ENCODE results near the gene NAMPT.
"Not testable (repeated sequence)": the region's sequence is repeated elsewhere in the genome, so short reads cannot be mapped to it uniquely, and the experiment has no call there.

NAMPT gene

GRCh38 chr7:106231856-106232490 is 52.8 kb downstream of the NAMPT start:
- no peak for DNase-seq (ENCODE audit: low spot score)

- no peak for DNase-seq (ENCODE audit: low spot score)
Measured at GRCh38 chr7:106225856-106226255, 58.9 kb downstream of the NAMPT start.

GRCh38 chr7:106224797-106225196 is 60.0 kb downstream of the NAMPT start:
- no peak for DNase-seq (ENCODE audit: low spot score)

- DNase-seq (ENCODE audit: low spot score): no peak
Measured at GRCh38 chr7:106223156-106223555, 61.6 kb downstream of the NAMPT start.

- no peak for DNase-seq (ENCODE audit: low spot score)
Measured at GRCh38 chr7:106222545-106222944, 62.2 kb downstream of the NAMPT start.

GRCh38 chr7:106220307-106220706 is 64.5 kb downstream of the NAMPT start:
- no peak for DNase-seq (ENCODE audit: low spot score)

- no peak for DNase-seq (ENCODE audit: low spot score)
Measured at GRCh38 chr7:106219170-106219569, 65.6 kb downstream of the NAMPT start.

GRCh38 chr7:106218546-106218945 is 66.2 kb downstream of the NAMPT start:
- no peak for DNase-seq (ENCODE audit: low spot score)

- no peak for DNase-seq (ENCODE audit: low spot score)
Measured at GRCh38 chr7:106216923-106217542, 67.8 kb downstream of the NAMPT start.

GRCh38 chr7:106216517-106216922 is 68.3 kb downstream of the NAMPT start:
- DNase-seq (ENCODE audit: low spot score): no peak

GRCh38 chr7:106215868-106216516 is 68.8 kb downstream of the NAMPT start:
- DNase-seq (ENCODE audit: low spot score): no peak

GRCh38 chr7:106208944-106209343 is 75.8 kb downstream of the NAMPT start:
- not testable (repeated sequence) for DNase-seq (ENCODE audit: low spot score)

GRCh38 chr7:106206826-106207541 is 77.8 kb downstream of the NAMPT start:
- no peak for DNase-seq (ENCODE audit: low spot score)

- DNase-seq (ENCODE audit: low spot score): no peak
Measured at GRCh38 chr7:106205621-106206222, 79.1 kb downstream of the NAMPT start.

GRCh38 chr7:106203473-106203872 is 81.3 kb downstream of the NAMPT start:
- no peak for DNase-seq (ENCODE audit: low spot score)

GRCh38 chr7:106201164-106201563 is 83.6 kb downstream of the NAMPT start:
- DNase-seq (ENCODE audit: low spot score): no peak

GRCh38 chr7:106199813-106200364 is 84.9 kb downstream of the NAMPT start:
- DNase-seq (ENCODE audit: low spot score): no peak

GRCh38 chr7:106199024-106199423 is 85.8 kb downstream of the NAMPT start:
- DNase-seq (ENCODE audit: low spot score): no peak
